Ovary (tissue), 9 donors: Measurements from ENCODE around the gene ROBO1. TPM values are rescaled to one million over a fixed set of nuclear protein-coding genes. Genes with fewer than 3 reads are reported as not detected.

Experiments
- DNase-seq, 5 donors: peaks; one replicate each; pipeline ENCODE4 v3.0.0-alpha.2; 2019 to 2020
- H3K27ac ChIP-seq, 2 donors: fragments of 200-600 bp; one replicate each; pipeline versions ENCODE4 v1.5.1 to v1.8.0; 2019 to 2022
- H3K27me3 ChIP-seq: fragments of 200-600 bp; one replicate; pipeline ENCODE4 v1.8.0; 2022
- H3K36me3 ChIP-seq: fragments of 200-600 bp; sonication (generic); one replicate; pipeline ENCODE4 v1.5.1; 2019
- H3K4me1 ChIP-seq: one replicate; pipeline ENCODE4 v1.8.1; 2013; ENCODE audit warnings: mild to moderate bottlenecking, moderate library complexity; ENCODE audit not compliant: insufficient read depth
- H3K4me3 ChIP-seq: fragments of 200-600 bp; sonication (generic); one replicate; pipeline ENCODE4 v1.5.1; 2017
- H3K9me3 ChIP-seq, 2 donors: fragments of 200-600 bp in 1 of 2; sonication (generic) in 1 of 2; one replicate each; pipeline versions ENCODE4 v1.5.1 to v1.8.1; 2013 to 2019; ENCODE audit warnings: mild to moderate bottlenecking in 1 of 2, moderate library complexity in 1 of 2
- EP300 ChIP-seq: sonication (generic); formaldehyde crosslinking; IDR thresholded peaks from one replicate; pipeline ENCODE4 v1.6.1; 2017; ENCODE audit warnings: antibody characterized with exemption
- POLR2A ChIP-seq: fragments of 450-650 bp; IDR thresholded peaks from one replicate; pipeline ENCODE4 v1.6.1; 2017; ENCODE audit warnings: antibody characterized with exemption, mild to moderate bottlenecking, moderate library complexity
- WGBS, 3 donors: extraction: QIAGEN DNeasy Blood & Tissue Kit in 1 of 3; methylation state at CpG; one replicate each; pipeline versions ENCODE4 v1.1.5 to v1.1.7; 2013 to 2017; 5-methylcytosine and 5-hydroxymethylcytosine counted together
- intact Hi-C, 4 donors: fragments of 100-400 bp; cut with DNase I; formaldehyde crosslinking; loops; one replicate each; pipeline versions ENCODE4 v1.11.0 to v1.15.1; 2022 to 2023
- polyA plus RNA-seq, 2 donors: library from polyadenylated mRNA; stranded (reverse); fragments of 200-250 nt in 1 of 2; fragments of 350-450 nt in 1 of 2; fragmentation: Illumina TruSeq in 1 of 2; extraction: RNeasy Lipid Tissue Mini Kit (QIAGEN cat#74804) in 1 of 2; gene quantifications; one replicate each; pipeline ENCODE4 v1.2.3, GENCODE V29; 2013 to 2014
- total RNA-seq, 7 donors: library from RNA; depleted of rRNA in 2 of 7; stranded (reverse); fragments of >200 nt in 2 of 7; fragmentation: NEBNext Ultra II Directional in 3 of 7; extraction: Animal tissue kit (Norgen Biotek cat#: 25700) in 3 of 7; gene quantifications; one replicate each; pipeline versions ENCODE4 v1.1.0 to v1.2.4, GENCODE V29; 2016 to 2023
- TF ChIP-seq, protein P1 (sequence below), 3 donors: fragments of 450-650 bp in 2 of 3; fragments of 200-600 bp in 1 of 3; IDR thresholded peaks; one replicate each; pipeline versions ENCODE4 v1.5.1 to v1.8.0; 2016 to 2022; ENCODE audit warnings: antibody characterized with exemption in 3 of 3, mild to moderate bottlenecking in 1 of 3
- donor health status: DM: no; HTN: no; CAD: no; lungs with moderate emphysema.
- donor health status: DM: no; HTN: no; CAD: no.
- donor health status: Bipolar disorder and iron deficiency.
- donor health status: DM: yes; HTN: yes; CAD: no.
- donor health status: DM: no; HTN: no; CAD: no.
- donor health status: DM: yes; HTN: yes; CAD: no.

Gene ROBO1
- total and polyA plus RNA-seq, 9 donors = 17.2 to 49.5 (median 29.0) TPM

DNA sequence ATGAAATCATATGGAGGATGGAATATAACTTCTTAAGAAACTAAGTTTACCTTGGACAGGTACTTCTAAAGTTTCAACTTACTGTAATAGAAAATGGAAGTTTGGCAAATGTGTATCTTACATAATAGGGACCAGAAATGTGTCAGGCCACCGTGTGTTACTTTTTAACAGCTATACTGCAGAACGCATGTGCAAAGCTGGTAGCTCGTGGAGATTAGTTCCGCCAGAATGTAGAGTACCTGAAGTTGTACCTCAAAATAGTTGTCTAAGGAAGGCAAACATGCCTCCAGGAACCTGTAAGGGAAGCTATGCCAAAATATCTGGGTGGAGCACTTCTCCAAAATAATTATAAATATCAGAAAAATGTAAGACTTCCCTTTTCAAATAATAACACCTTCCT lies 920.6 kb downstream of the ROBO1 start:
- no peaks in the 10 kb centered on the region for H3K36me3 ChIP-seq
- DNase-seq = no peak
- no peaks in the 10 kb centered on the region for H3K27me3 ChIP-seq
- 82 to 84% (median 82%) methylated on average over 4 of the region's 4 CpGs for WGBS, 3 donors
- H3K4me1 ChIP-seq = peaks cover 1% of the 10 kb centered on the region
- H3K27ac ChIP-seq = no peak overlapping the region
- intact Hi-C loops = no loop called here
- H3K9me3 ChIP-seq = no peaks in the 10 kb centered on the region
- TF ChIP-seq, protein P1, sequence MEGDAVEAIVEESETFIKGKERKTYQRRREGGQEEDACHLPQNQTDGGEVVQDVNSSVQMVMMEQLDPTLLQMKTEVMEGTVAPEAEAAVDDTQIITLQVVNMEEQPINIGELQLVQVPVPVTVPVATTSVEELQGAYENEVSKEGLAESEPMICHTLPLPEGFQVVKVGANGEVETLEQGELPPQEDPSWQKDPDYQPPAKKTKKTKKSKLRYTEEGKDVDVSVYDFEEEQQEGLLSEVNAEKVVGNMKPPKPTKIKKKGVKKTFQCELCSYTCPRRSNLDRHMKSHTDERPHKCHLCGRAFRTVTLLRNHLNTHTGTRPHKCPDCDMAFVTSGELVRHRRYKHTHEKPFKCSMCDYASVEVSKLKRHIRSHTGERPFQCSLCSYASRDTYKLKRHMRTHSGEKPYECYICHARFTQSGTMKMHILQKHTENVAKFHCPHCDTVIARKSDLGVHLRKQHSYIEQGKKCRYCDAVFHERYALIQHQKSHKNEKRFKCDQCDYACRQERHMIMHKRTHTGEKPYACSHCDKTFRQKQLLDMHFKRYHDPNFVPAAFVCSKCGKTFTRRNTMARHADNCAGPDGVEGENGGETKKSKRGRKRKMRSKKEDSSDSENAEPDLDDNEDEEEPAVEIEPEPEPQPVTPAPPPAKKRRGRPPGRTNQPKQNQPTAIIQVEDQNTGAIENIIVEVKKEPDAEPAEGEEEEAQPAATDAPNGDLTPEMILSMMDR (IDR thresholded peaks at IDR 0.05) = no peak
- TF ChIP-seq EP300 (no peak), POLR2A (no peak)
- H3K4me3 ChIP-seq = no peak overlapping the region

- TF ChIP-seq EP300 = no peak
- TF ChIP-seq, protein P1 (IDR thresholded peaks at IDR 0.05) = no peak
- no peak for TF ChIP-seq POLR2A
- WGBS, 3 donors = 27 to 33% (median 32%) methylated on average over 3 of the region's 3 CpGs
- no peak overlapping the region for H3K4me3 ChIP-seq
- intact Hi-C loops = no loop called here
- no peak for DNase-seq
- H3K27ac ChIP-seq = no peak overlapping the region
- H3K27me3 ChIP-seq = no peaks in the 10 kb centered on the region
- H3K4me1 ChIP-seq = peaks cover 1% of the 10 kb centered on the region
- no peaks in the 10 kb centered on the region for H3K9me3 ChIP-seq
- no peaks in the 10 kb centered on the region for H3K36me3 ChIP-seq
Observed at GRCh38 chr3:78846718-78847117, 921.1 kb downstream of the ROBO1 start.

DNA sequence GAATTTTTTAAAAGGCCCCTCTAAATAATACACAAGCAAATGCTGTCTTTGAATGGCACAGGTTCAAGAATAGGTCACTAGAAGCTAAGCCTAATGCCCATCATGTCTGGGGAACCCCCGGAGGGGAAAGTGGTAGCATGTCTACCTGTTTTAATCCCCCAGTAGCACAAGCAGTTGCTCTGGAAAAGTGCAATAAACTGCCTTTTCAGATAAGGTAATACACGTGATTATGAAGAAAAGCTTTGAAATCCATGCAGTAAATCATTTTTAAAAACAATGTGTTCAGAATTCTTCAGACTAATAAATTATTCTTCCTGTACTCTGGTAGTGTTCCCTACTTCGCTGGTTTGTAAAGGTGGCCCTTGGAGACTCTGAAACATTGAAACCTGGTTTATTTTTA lies 922.2 kb downstream of the ROBO1 start:
- Histone ChIP-seq H3K36me3 (no peaks in the 10 kb centered on the region), H3K27me3 (no peaks in the 10 kb centered on the region), H3K9me3 (no peaks in the 10 kb centered on the region), H3K27ac (no peak overlapping the region), H3K4me1 (peaks cover 1% of the 10 kb centered on the region), H3K4me3 (no peak overlapping the region)
- WGBS, 3 donors = 72 to 77% (median 76%) methylated on average over 3 of the region's 3 CpGs
- intact Hi-C loops = no loop called here
- DNase-seq = no peak
- TF ChIP-seq POLR2A (no peak), EP300 (no peak)
- TF ChIP-seq, protein P1 (IDR thresholded peaks at IDR 0.05) = no peak

- no peaks in the 10 kb centered on the region for H3K9me3 ChIP-seq
- intact Hi-C loops = no loop called here
- TF ChIP-seq POLR2A = no peak
- TF ChIP-seq, protein P1 (IDR thresholded peaks at IDR 0.05) = no peak
- TF ChIP-seq EP300 = no peak
- WGBS, 3 donors = 93 to 96% (median 95%) methylated on average over 4 of the region's 4 CpGs
- no peaks in the 10 kb centered on the region for H3K27me3 ChIP-seq
- H3K27ac ChIP-seq = no peak overlapping the region
- no peak for DNase-seq
- H3K4me1 ChIP-seq = peaks cover 1% of the 10 kb centered on the region
- no peak overlapping the region for H3K4me3 ChIP-seq
- no peaks in the 10 kb centered on the region for H3K36me3 ChIP-seq
Observed at GRCh38 chr3:78844307-78844706, 923.5 kb downstream of the ROBO1 start.
